Measurements from ENCODE around the gene SF3A2.
"Not testable (repeated sequence)": the region's sequence is repeated elsewhere in the genome, so short reads cannot be mapped to it uniquely, and the experiment has no call there.

The SF3A2 gene

DNA sequence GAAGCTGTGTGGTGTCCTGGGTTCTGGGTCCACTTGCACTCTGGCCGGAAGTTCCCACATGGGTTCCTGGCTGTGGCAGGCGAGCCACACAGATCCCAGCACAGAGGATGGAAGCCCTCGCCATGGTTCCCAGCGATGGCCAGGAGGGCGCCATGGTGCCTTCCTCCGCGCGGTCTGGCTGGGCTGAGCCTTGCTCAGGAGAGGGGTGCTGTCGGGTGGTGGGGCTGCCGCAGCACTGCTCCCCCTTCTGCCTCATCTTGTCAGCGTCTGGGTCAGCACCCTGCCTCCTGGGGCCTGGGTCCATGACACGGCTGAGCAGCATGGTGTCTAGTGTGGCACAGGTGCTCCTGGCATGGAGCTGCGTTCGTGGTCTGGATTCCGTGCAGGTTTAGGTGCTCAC is 39.4 kb upstream of the SF3A2 start:
- no peak overlapping the region for H3K9ac ChIP-seq (ENCODE audit: low read depth, low read length)
- H3K27me3 ChIP-seq (ENCODE audit: control insufficient read depth, insufficient read depth, low read length) = no peaks in the 10 kb centered on the region
- no peak overlapping the region for H3K4me2 ChIP-seq (ENCODE audit: low read length)
- H3K4me1 ChIP-seq (ENCODE audit: control insufficient read depth, insufficient read depth, low read length) = no peaks in the 10 kb centered on the region
- no peaks in the 10 kb centered on the region for H3K9me3 ChIP-seq (replicated peaks; ENCODE audit: low read length)
- peaks cover 69% of the 10 kb centered on the region for H3K36me3 ChIP-seq (ENCODE audit: insufficient read depth, low read length)
- no peak overlapping the region for H3K4me3 ChIP-seq (ENCODE audit: low read length)

DNA sequence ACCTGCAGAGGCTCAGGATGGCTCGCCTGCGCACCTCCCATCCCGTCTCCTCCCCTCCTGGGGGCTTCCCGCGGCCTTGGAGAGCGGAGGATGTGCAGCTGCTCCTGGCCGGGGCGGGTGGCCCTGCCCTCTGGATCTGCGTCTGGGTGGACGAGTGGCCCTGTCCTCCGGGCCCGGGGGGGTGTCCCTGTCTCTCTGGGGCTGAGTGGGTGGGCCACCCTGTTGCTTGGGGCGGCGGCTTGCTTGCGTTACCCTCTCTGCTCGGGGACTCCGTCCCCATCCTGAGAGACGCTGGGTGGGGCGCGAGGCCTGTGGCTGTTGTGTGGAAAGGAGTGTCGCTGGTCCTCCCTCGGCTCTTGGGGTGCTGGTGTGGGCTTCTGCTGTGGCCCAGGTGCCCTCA is 38.3 kb upstream of the SF3A2 start:
- Histone ChIP-seq H3K9me3 (replicated peaks; ENCODE audit: low read length) (no peaks in the 10 kb centered on the region), H3K4me2 (ENCODE audit: low read length) (no peak overlapping the region), H3K4me3 (ENCODE audit: low read length) (no peak overlapping the region), H3K9ac (ENCODE audit: low read depth, low read length) (no peak overlapping the region), H3K36me3 (ENCODE audit: insufficient read depth, low read length) (peaks cover 66% of the 10 kb centered on the region), H3K4me1 (ENCODE audit: control insufficient read depth, insufficient read depth, low read length) (no peaks in the 10 kb centered on the region), H3K27me3 (ENCODE audit: control insufficient read depth, insufficient read depth, low read length) (no peaks in the 10 kb centered on the region)

DNA sequence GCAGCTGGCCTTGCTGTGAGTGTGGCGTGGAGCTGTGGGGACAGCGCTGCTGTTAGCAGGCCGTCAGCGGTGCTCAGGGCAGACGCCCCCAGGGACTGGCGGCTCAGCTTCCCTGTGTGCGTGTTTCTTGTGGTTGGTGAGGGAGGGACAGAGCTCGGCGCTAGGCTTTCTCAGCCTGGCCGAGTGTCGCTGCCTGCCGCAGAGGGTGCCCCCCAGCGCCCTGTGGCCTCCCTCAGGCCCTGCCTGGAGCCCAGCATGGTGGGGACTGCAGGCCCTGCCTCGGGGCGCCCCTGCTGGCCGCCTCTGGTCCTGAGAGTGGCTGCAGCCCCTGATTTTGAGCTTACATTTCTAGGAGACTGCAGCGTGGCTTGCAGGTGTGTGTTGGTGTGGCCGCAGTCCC is 37.4 kb upstream of the SF3A2 start:
- H3K9me3 ChIP-seq (replicated peaks; ENCODE audit: low read length) = no peaks in the 10 kb centered on the region
- H3K27me3 ChIP-seq (ENCODE audit: control insufficient read depth, insufficient read depth, low read length) = no peaks in the 10 kb centered on the region
- no peaks in the 10 kb centered on the region for H3K4me1 ChIP-seq (ENCODE audit: control insufficient read depth, insufficient read depth, low read length)
- no peak overlapping the region for H3K9ac ChIP-seq (ENCODE audit: low read depth, low read length)
- H3K36me3 ChIP-seq (ENCODE audit: insufficient read depth, low read length) = peaks cover 68% of the 10 kb centered on the region
- no peak overlapping the region for H3K4me3 ChIP-seq (ENCODE audit: low read length)
- no peak overlapping the region for H3K4me2 ChIP-seq (ENCODE audit: low read length)

DNA sequence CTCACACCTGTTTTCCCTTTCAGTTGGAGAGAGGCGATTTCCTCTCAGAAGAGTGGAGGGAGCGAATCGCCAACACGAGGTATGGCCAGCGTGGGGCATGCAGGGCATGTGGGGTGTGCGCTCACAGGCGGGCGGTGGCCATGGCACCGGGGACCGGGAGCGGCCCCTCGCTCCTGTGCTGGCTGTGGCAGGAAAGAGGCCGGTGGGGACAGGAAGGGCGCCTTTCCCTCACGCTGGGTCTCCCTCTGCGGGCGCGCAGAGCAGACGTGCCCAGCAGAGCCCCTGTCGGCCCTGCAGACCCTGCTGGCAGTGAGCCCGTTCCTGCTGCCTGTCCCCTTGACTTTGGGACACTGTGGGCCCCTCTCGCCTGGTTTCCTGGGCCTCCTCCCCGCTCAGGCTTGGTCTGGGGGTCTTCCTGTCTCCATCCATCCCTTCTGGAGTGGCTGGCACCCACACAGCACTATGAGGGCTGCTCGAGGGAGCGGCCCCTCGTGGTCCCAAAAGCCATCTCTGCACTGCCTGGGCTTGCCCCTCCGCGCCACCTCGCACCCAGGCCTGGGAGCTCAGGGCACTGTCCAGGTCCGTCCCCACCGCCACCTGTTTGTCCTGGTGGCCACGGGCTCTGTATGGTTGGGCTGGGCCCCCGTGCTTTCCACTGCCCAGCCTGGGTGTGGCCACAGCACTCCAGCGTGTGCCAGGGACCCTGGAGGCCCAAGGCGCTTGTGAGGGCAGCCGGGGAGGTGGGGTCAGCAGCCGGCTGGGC is 36.6 kb upstream of the SF3A2 start:
- H3K4me3 ChIP-seq (ENCODE audit: low read length) = no peak overlapping the region
- H3K9ac ChIP-seq (ENCODE audit: low read depth, low read length) = no peak overlapping the region
- no peaks in the 10 kb centered on the region for H3K9me3 ChIP-seq (replicated peaks; ENCODE audit: low read length)
- no peaks in the 10 kb centered on the region for H3K27me3 ChIP-seq (ENCODE audit: control insufficient read depth, insufficient read depth, low read length)
- H3K4me2 ChIP-seq (ENCODE audit: low read length) = no peak overlapping the region
- H3K36me3 ChIP-seq (ENCODE audit: insufficient read depth, low read length) = peaks cover 63% of the 10 kb centered on the region
- no peaks in the 10 kb centered on the region for H3K4me1 ChIP-seq (ENCODE audit: control insufficient read depth, insufficient read depth, low read length)

DNA sequence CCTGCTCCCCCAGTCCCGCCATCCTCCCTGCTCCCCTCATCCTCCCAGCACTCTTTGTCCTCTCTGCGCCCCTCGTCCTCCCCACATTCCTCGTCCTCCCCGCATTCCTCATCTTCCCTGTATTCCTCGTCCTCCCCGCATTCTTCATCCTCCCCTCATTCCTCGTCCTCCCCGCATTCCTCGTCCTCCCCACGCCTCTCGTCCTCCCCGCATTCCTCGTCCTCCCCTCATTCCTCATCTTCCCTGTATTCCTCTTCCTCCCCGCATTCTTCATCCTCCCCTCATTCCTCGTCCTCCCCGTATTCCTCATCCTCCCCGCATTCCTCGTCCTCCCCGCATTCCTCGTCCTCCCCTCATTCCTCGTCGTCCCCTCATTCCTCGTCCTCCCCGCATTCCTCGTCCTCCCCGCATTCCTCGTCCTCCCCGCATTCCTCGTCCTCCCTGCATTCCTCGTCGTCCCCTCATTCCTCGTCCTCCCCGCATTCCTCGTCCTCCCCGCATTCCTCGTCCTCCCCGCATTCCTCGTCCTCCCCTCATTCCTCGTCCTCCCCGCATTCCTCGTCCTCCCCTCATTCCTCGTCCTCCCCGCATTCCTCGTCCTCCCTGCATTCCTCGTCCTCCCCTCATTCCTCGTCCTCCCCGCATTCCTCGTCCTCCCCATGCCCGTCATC is 35.9 kb upstream of the SF3A2 start:
- H3K4me3 ChIP-seq (ENCODE audit: low read length); H3K27me3 ChIP-seq (ENCODE audit: control insufficient read depth, insufficient read depth, low read length); H3K4me1 ChIP-seq (ENCODE audit: control insufficient read depth, insufficient read depth, low read length); H3K4me2 ChIP-seq (ENCODE audit: low read length); H3K9me3 ChIP-seq (replicated peaks; ENCODE audit: low read length); H3K9ac ChIP-seq (ENCODE audit: low read depth, low read length): not testable (repeated sequence)
- peaks cover 56% of the 10 kb centered on the region for H3K36me3 ChIP-seq (ENCODE audit: insufficient read depth, low read length)

DNA sequence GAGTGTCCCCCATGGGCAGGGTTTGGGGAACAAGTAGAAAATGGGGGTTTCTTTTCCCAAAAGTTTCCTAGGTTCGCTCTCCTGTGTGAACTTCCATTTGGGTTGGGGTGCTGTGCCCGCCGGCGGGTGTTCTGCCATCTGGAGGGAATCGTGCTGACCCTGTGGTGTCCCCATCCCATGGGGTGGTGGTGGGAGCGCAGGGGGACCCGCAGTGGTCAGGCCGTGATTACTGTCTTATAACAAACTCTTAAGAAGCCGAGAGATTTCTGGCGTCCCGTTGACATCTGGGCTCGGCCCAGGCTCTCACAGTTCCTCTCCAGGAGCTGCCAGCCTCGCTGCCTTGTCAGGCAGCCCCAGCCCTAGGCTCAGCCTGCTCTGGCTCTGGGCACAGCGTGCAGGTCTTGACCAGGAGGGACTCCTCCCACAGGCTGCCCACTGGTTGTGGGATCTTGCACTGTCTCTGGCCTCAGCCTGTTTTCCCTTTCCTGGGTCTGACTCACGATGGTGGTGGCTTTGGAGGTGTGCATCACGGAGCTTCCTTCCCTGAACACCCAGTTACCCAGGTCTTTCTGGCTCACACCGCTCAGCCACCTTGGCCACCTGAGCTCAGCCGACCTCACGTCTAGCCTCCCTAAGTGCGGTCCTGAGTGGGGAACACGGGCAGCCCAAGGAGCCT is 35.0 kb upstream of the SF3A2 start:
- Histone ChIP-seq H3K4me3 (ENCODE audit: low read length) (no peak overlapping the region), H3K4me2 (ENCODE audit: low read length) (no peak overlapping the region), H3K4me1 (ENCODE audit: control insufficient read depth, insufficient read depth, low read length) (no peaks in the 10 kb centered on the region), H3K9ac (ENCODE audit: low read depth, low read length) (no peak overlapping the region), H3K36me3 (ENCODE audit: insufficient read depth, low read length) (peaks cover 51% of the 10 kb centered on the region), H3K9me3 (replicated peaks; ENCODE audit: low read length) (no peaks in the 10 kb centered on the region), H3K27me3 (ENCODE audit: control insufficient read depth, insufficient read depth, low read length) (no peaks in the 10 kb centered on the region)

DNA sequence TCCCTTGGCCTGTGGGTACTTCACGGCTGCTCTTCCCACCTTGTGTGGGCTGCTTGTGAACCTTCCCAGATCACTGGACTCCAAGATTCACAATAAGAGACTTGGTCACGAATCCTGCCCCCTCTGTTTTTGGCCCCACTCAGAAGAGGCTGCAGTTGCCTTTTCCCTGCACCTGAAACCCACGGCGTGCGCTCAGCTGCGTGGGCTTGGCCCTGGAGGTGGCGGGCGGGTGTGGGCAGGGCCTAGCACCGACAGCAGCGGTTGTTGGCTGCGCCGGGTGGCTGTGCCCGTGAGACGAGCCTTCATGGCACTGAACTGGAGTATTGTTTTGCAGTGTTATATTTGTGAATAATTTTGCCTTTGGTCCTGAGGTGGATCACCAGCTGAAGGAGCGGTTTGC is 34.3 kb upstream of the SF3A2 start:
- Histone ChIP-seq H3K4me2 (ENCODE audit: low read length) (no peak overlapping the region), H3K27me3 (ENCODE audit: control insufficient read depth, insufficient read depth, low read length) (no peaks in the 10 kb centered on the region), H3K9ac (ENCODE audit: low read depth, low read length) (no peak overlapping the region), H3K36me3 (ENCODE audit: insufficient read depth, low read length) (peaks cover 51% of the 10 kb centered on the region), H3K9me3 (replicated peaks; ENCODE audit: low read length) (no peaks in the 10 kb centered on the region), H3K4me1 (ENCODE audit: control insufficient read depth, insufficient read depth, low read length) (peaks cover 3% of the 10 kb centered on the region), H3K4me3 (ENCODE audit: low read length) (no peak overlapping the region)

DNA sequence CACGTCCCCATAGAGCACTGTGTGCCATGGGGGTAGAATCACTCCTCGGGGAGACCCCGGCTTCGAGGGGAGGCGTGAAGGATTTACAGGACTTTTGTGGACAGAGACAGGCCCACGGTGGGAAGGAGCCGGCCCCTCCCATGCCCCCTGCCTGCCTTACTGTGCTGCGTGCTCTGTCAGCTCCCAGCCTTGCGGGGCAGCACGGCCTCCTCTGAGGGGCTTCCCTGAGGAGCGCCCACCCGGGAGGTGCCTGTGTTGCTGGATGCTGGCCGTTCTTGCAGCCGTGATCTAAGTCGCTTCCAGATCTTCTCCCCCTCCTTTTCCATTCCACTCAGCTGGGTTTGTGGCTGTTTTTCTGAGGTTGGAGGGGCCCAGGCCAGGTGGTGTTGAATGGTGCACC is 29.6 kb upstream of the SF3A2 start:
- Histone ChIP-seq H3K27me3 (ENCODE audit: control insufficient read depth, insufficient read depth, low read length) (no peaks in the 10 kb centered on the region), H3K9ac (ENCODE audit: low read depth, low read length) (no peak overlapping the region), H3K36me3 (ENCODE audit: insufficient read depth, low read length) (peaks cover 73% of the 10 kb centered on the region), H3K9me3 (replicated peaks; ENCODE audit: low read length) (no peaks in the 10 kb centered on the region), H3K4me3 (ENCODE audit: low read length) (no peak overlapping the region), H3K4me1 (ENCODE audit: control insufficient read depth, insufficient read depth, low read length) (peaks cover 21% of the 10 kb centered on the region), H3K4me2 (ENCODE audit: low read length) (no peak overlapping the region)

DNA sequence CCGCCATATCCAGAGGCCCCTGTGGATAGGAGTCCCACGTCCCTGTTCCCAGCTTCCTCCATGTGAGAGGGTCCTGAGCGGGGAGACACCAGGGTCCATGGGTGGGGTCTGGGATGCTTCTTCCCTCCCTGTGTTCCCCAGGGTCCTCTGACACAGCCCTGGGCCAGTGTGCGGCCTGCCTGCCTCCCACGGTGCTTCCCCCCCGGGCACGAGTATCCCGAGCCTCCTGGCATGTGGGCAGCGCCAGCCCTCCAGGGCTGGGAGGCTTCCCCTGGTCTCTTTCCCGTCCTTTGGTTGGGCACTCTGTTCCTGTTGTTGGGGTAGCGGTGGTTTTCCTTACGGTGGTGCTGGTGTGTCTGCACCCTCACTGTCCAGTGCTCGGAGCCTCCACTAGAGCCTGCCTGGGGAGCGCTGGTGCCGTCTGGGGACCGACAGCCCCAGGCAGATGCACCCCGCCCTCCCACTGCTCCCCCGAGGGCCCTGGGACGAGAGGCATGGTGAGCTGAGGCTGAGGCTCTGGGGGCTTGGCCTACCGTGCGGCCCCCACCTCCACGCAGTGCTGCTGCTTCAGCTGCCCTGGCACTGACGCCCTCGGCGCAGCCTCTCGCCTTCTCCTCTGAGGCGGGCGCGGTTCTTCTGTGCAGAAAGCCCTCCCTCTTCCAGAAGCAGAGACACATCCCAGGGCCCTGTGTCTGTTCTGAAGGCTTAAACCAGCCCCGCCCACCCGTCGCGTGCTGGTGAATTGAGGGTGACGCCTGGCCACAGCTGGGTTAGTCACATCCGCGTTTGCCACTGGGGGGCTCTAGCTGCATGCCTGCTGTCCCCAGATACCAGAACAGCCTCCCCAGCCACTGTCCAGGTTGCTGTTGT is 28.4 kb upstream of the SF3A2 start:
- Histone ChIP-seq H3K9ac (ENCODE audit: low read depth, low read length) (peak overlapping the region; percentile 19), H3K4me3 (ENCODE audit: low read length) (peak overlapping the region; percentile 18), H3K27me3 (ENCODE audit: control insufficient read depth, insufficient read depth, low read length) (no peaks in the 10 kb centered on the region), H3K4me2 (ENCODE audit: low read length) (peak overlapping the region; percentile 57), H3K4me1 (ENCODE audit: control insufficient read depth, insufficient read depth, low read length) (peaks cover 22% of the 10 kb centered on the region), H3K9me3 (replicated peaks; ENCODE audit: low read length) (no peaks in the 10 kb centered on the region), H3K36me3 (ENCODE audit: insufficient read depth, low read length) (peaks cover 75% of the 10 kb centered on the region)

DNA sequence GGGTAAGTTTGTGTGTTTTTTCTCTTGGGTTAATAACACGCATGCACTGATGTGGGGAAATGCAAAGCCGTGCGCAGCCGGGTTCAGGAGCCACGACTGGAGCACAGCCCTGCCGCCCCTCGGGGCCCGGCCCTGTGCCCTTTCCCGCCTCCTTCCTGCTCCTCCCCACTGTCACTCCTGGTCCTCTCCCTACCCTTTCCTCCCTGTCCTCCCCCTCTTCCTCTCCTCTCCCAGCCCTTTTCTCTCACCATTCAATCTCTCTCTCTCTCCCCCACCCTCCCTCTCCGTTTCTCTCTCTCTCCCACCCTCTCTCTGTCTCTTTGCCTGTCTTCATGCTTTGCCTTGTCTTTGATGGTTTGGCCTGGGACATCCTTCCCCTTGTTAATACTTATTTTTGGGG is 27.6 kb upstream of the SF3A2 start:
- H3K9me3 ChIP-seq (replicated peaks; ENCODE audit: low read length) = no peaks in the 10 kb centered on the region
- H3K36me3 ChIP-seq (ENCODE audit: insufficient read depth, low read length) = peaks cover 74% of the 10 kb centered on the region
- H3K27me3 ChIP-seq (ENCODE audit: control insufficient read depth, insufficient read depth, low read length) = no peaks in the 10 kb centered on the region
- H3K4me1 ChIP-seq (ENCODE audit: control insufficient read depth, insufficient read depth, low read length) = peaks cover 29% of the 10 kb centered on the region
- no peak overlapping the region for H3K4me3 ChIP-seq (ENCODE audit: low read length)
- H3K9ac ChIP-seq (ENCODE audit: low read depth, low read length) = no peak overlapping the region
- peak overlapping the region; percentile 57 for H3K4me2 ChIP-seq (ENCODE audit: low read length)

DNA sequence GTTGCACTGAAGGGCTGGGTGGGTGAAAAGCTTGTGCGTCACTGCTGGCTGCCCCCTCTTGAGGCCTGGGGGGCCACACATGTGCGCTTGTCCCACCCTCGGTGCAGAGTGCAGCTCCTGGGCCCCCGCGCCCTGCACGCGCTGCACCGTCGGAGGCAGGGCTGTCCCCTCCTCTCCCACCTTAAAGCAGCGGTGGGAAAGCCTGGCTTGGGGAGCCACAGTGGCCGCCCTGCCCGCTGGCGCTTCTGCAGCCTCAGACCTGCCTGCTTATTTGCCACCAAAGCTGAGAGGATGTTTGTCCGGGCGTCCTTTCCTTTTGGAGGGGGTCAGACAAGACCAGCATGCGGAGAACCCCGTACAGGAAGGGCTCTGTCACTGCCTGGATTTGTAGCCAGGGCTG is 27.2 kb upstream of the SF3A2 start:
- Histone ChIP-seq H3K4me1 (ENCODE audit: control insufficient read depth, insufficient read depth, low read length) (peaks cover 33% of the 10 kb centered on the region), H3K9me3 (replicated peaks; ENCODE audit: low read length) (no peaks in the 10 kb centered on the region), H3K4me2 (ENCODE audit: low read length) (no peak overlapping the region), H3K36me3 (ENCODE audit: insufficient read depth, low read length) (peaks cover 76% of the 10 kb centered on the region), H3K27me3 (ENCODE audit: control insufficient read depth, insufficient read depth, low read length) (no peaks in the 10 kb centered on the region), H3K9ac (ENCODE audit: low read depth, low read length) (no peak overlapping the region), H3K4me3 (ENCODE audit: low read length) (no peak overlapping the region)

Data from skeletal muscle satellite cell (primary cell).